Effector CD4-positive, alpha-beta T cell (primary cell): Measurements from ENCODE around the gene LPXN.
A peak's percentile ranks its signal among the peaks of the same experiment; 100 is the strongest.
"Not testable (repeated sequence)": the region's sequence is repeated elsewhere in the genome, so short reads cannot be mapped to it uniquely, and the experiment has no call there.

Experiments
- DNase-seq: peaks from one replicate; pipeline ENCODE4 v3.0.0-alpha.2; 2020

The LPXN gene

GRCh38 chr11:58578635-58579191 lies 3.1 kb upstream of the LPXN start, which contains the start of gene ZFP91:
TSS of gene ZFP91 (plus strand) at chr11:58579063. CDS start at chr11:58579282, 219 bp downstream.
- peak; percentile 95 for DNase-seq

DNA sequence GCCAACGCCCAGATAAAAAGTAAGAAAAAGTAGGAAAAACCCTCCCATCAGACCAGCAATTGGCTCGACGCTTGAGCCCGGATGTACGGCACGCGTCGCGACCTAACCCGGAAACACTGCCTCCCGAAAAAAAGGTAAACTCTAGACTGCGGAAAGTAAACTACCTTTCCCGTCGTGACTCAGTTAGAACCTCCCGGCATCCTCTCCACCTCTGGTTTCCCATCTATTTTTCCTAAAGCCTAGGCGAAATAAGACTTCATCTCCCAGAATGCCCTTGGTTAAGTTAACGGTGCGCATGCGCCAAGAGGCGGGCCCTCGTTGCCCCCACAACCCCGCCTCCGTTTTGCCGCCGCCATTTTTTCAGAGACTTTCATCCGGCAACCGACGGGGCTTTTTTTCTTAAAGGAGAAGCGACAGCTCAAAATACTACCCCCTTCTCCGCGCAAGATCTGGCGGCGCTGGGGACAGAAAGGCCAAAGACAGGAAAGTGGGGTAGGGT lies 2.5 kb upstream of the LPXN start:
- peak; percentile 88 for DNase-seq

- peak; percentile 75 for DNase-seq
Measured at GRCh38 chr11:58577555-58578135, 2.0 kb upstream of the LPXN start.

DNA sequence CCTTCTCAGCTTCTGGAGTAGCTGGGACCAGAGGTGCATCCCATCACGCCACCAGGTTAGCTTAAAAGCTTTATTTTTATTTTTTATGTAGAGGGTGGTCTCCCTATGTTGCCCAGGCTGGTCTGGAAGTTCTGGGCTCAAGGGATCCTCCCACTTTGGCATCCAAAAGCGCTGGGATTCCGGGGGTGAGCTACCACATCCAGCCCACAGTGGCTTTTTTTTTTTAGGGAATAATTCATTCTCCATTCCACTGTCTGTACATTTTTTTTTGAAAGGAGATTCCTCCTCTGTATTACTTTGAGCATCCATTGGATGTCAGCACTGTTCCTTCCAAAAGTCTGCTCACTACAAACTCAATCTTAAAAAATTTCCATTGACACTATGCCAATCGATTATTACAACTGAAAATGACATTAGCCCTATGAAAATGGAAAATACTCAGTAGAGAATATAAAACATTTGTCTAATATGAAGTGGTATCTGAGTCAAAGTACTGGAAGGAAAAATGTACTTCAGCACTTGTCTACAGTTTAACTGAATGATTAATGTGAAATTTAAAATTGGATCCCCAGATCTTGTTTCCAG lies 1.3 kb upstream of the LPXN start:
- no peak for DNase-seq

- DNase-seq: no peak
Measured at GRCh38 chr11:58574881-58575280, 775 bp downstream of the LPXN start.

DNA sequence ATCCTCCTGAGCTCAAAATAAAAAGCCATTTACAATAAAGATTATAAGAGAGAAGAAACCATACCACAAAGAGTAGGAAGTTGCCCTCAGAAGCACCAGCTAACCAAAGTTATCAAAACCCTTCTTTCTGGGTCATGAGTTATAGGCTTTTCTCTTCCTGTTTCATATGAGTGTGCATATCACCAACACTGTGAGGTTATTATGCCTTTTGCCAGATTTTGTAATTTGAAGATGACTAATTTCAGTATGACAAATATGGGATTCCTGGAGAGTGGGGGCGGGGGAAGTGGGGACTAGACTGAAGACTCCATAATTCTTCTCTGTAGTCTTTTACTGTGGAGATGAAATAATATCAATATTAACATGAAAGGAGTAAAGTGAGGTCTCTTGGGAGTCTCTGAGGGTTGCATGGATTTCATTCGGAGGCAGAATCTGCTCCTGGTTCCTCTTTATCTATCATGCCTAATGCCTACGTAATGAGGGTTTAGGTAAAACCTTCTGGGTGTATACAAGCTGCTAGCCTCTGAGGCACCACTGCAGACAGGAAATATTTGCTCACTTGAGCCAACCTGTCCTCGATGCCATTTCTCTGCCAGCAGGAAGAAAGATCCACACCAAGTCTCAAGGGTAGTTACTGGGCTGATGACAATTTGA lies 2.1 kb downstream of the LPXN start:
- DNase-seq: peak; percentile 60

DNA sequence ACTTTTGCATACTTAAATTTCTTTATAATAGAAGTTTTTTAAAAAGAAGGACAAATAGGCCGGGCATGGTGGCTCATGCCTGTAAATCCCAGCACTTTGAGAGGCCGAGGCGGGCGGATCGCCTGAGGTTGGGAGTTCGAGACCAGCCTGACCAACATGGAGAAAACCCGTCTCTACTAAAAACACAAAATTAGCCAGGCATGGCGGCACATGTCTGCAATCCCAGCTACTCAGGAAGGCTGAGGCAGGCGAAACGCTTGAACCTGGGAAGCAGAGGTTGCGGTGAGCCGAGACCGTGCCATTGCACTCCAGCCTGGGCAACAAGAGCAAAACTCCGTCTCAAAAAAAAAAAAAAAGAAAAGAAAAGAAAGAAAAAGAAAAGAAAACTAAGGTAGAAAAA lies 2.8 kb downstream of the LPXN start:
- not testable (repeated sequence) for DNase-seq

GRCh38 chr11:58567889-58568512 lies 7.7 kb downstream of the LPXN start:
- peak; percentile 72 for DNase-seq

- no peak for DNase-seq
Measured at GRCh38 chr11:58564231-58564630, 11.4 kb downstream of the LPXN start.

DNA sequence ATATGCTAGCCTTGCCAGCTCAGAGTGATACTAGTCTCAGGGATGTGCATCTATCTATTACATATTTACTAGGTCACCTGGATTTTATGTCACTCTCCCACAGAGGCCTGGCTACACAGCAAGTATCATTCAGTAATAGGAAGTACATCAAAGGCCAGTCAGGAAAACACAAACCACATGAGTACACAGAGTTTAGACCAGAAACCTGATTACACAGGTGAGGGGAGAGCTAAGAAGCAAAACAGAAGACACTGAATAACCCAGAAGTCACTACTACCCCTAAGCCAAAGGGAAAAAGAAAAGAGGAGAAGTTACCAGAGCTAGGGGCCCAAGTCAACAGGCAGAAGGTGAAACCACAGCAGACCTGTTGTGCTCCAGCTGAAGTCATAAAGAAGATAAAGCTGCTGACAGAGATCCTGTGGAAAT lies 13.3 kb downstream of the LPXN start:
- DNase-seq: no peak

- no peak for DNase-seq
Measured at GRCh38 chr11:58561394-58562098, 14.1 kb downstream of the LPXN start.

DNA sequence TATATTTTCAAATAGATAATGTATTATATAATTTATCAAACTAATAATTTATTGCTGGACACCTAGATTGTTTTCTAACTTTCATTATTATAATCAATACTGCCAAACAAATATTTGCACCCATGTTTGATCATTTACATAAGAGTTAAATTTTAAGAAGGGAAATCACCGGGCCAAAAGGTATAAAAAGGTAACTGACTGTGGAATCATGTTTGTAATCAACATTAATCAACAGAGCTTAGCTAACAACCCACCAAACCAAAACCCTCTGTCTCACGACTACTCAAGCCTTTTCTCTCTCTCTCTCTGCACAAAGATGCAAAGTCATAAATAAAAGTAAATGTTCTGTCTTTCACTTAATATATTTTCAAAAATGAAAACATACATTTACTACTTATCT lies 14.8 kb downstream of the LPXN start:
- no peak for DNase-seq

DNA sequence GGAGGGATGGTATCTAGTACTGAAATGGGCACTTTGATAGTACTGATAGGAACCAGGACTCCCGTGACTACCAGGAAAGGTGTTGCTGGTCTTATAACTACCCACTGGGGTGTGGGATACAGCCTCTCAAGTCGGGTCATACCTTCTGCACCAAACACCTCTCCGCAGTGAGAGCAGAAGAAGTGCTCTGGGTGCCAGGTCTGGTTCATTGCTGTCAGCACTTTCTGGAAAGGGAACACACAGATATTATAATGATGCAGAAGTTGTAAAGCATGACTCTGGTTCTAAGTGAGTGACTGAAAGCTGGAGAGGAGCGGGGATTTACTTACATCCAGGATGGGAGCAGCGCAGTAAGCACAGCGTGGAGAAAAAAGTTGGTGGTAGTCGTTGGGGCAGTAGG lies 26.0 kb downstream of the LPXN start:
- no peak for DNase-seq

DNA sequence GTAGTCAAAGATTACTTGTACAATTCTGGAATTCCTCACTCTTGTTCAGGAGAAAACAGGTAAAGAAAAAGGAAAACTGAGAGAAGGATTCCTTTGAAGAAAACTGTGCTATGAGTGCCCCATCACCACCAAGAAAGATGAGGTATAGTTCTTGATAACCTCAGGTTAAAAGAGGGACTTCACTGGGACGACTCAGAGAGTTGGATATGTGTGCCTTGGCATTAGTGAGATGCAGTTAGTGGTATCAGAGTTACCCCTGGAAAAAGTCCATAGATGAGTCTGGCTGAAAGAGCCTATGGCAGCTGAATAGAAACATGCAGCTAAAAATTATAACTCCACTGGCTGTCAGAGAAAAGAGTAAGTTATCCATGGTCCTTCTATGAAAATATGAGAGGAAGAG lies 28.8 kb downstream of the LPXN start:
- DNase-seq: no peak

GRCh38 chr11:58531865-58532341 lies 43.8 kb downstream of the LPXN start:
- no peak for DNase-seq

DNA sequence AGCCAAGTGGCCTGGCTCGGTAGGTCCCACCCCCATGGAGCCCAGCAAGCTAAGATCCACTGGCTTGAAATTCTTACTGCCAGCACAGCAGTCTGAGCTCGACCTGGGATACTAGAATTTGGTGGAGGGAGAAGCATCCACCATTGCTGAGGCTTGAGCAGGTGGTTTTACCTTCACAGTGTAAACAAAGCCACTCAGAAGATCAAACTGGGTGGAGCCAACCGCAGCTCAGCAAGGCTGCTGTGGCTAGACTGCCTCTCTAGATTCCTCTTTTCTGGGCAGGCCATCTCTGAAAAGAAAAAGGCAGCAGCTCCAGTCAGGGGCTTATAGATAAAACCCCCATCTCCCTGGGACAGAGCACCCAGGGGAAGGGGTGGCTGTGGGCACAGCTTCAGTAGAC lies 45.4 kb downstream of the LPXN start:
- peak; percentile 9 for DNase-seq

DNA sequence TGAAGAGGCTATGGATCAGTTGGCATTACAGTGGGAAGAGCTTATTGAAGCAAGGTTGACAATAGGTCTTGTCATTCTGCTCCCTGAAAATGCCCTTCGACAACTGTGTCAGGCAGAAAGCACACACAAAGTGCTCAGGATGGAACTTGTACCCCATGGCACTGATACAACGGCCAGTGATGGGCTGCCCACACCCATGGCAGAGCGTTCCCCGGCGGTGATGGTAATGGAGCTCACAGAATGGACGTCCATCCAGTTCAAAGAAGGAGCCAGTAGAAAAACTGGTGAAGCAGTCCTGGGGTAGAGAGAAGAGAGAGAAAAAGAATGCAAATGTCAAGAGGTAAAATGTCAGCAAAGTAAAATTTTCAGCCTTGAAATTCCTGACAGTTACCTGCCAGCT lies 48.2 kb downstream of the LPXN start:
- DNase-seq: no peak

GRCh38 chr11:58526721-58527120 lies 48.9 kb downstream of the LPXN start:
- no peak for DNase-seq

GRCh38 chr11:58525037-58525614 lies 50.5 kb downstream of the LPXN start:
- peak; percentile 16 for DNase-seq

GRCh38 chr11:58524232-58525036 lies 51.2 kb downstream of the LPXN start:
- peak; percentile 45 for DNase-seq

DNA sequence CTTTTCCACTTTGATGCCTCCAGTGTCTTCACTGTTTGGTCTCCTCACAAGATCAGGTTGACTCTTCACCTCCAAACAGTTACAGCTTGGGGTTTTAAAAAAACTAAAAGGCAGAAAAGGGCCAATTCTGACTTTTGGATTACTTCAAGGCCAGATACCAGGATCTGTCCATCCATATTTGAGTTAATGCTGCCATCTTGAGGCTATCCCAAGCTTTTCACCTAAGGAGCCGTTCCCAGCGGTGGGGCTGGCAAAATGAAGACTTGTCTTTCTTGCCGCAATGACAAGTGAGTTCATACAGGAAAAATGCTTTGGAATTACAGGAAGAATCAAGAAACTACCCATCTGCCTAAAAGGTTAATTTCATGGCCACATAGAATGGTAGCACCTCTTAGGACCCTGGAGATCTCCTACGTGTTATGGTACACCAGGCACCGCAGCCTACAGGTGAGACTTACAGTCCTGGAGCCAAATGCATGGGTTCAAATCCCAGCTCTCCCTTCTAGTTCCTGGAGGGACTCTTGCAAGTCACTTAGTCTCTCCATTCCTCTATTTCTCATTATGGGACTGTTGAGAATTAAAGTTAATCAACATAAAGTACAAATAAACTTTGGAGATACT lies 61.8 kb downstream of the LPXN start:
- no peak for DNase-seq
